IPS-15b (cell line): Measurements from ENCODE around the gene UBE2H.
"Not testable (repeated sequence)": the region's sequence is repeated elsewhere in the genome, so short reads cannot be mapped to it uniquely, and the experiment has no call there.

Experiments used
- H3K27me3 ChIP-seq: one replicate; pipeline ENCODE4 v1.6.1; 2013; ENCODE audit warnings: low read length; ENCODE audit not compliant: control insufficient read depth, insufficient read depth
- H3K36me3 ChIP-seq: one replicate; pipeline ENCODE4 v1.6.1; 2013; ENCODE audit warnings: low read length; ENCODE audit not compliant: control insufficient read depth, insufficient read depth
- H3K4me1 ChIP-seq: one replicate; pipeline ENCODE4 v1.6.1; 2013; ENCODE audit warnings: mild to moderate bottlenecking, low read length; ENCODE audit not compliant: control insufficient read depth, insufficient read depth
- H3K4me3 ChIP-seq: one replicate; pipeline ENCODE4 v1.5.1; 2013; ENCODE audit warnings: low read depth, low read length
- H3K9ac ChIP-seq: one replicate; pipeline ENCODE4 v1.6.1; 2013; ENCODE audit warnings: low read depth, mild to moderate bottlenecking, low read length
- H3K9me3 ChIP-seq: one replicate; pipeline ENCODE4 v1.6.1; 2013; ENCODE audit warnings: mild to moderate bottlenecking, low read length; ENCODE audit not compliant: control insufficient read depth, insufficient read depth

The UBE2H gene

GRCh38 chr7:129832282-129832681 is 120.5 kb downstream of the UBE2H start:
- Histone ChIP-seq H3K36me3 (no peaks in the 10 kb centered on the region), H3K9me3 (no peaks in the 10 kb centered on the region), H3K4me1 (peaks cover 27% of the 10 kb centered on the region), H3K9ac (no peak overlapping the region), H3K27me3 (no peaks in the 10 kb centered on the region), H3K4me3 (no peak overlapping the region)

DNA sequence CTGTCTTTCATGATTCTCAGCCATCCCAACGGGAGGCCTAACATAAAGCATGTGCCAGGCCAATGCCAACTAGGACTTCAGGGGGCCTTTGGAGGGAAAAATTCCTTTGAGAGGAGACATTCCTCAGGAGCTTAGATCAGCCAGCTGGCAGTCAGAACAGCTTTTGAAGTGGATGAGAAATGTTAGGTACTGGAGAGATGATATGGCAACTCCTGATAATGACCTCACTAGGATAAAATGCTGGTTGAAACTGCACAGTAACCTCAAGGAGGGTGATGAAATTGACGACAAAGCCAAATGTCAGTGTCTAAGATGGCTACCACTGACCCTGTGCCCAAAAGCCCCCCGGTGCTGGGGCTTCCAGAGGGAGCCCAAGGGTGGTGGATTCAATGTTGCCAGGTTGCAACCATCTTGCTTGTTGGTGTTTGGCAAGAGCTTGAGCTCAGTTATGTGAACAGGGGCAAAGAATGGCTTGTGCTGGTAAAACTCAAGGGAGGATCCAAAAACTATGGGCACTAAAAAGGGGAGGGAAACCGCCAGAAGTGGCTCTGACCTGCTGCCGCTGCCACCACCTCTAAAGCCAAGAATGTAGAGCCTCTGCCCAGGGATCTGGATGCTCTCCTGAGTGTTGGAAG is 121.2 kb downstream of the UBE2H start:
- H3K9ac ChIP-seq = no peak overlapping the region
- no peaks in the 10 kb centered on the region for H3K9me3 ChIP-seq
- no peaks in the 10 kb centered on the region for H3K27me3 ChIP-seq
- no peak overlapping the region for H3K4me3 ChIP-seq
- H3K36me3 ChIP-seq = no peaks in the 10 kb centered on the region
- peaks cover 22% of the 10 kb centered on the region for H3K4me1 ChIP-seq

GRCh38 chr7:129830949-129831348 is 121.8 kb downstream of the UBE2H start:
- H3K4me3 ChIP-seq = no peak overlapping the region
- H3K9me3 ChIP-seq = no peaks in the 10 kb centered on the region
- no peaks in the 10 kb centered on the region for H3K36me3 ChIP-seq
- peaks cover 17% of the 10 kb centered on the region for H3K4me1 ChIP-seq
- H3K9ac ChIP-seq = no peak overlapping the region
- H3K27me3 ChIP-seq = no peaks in the 10 kb centered on the region

DNA sequence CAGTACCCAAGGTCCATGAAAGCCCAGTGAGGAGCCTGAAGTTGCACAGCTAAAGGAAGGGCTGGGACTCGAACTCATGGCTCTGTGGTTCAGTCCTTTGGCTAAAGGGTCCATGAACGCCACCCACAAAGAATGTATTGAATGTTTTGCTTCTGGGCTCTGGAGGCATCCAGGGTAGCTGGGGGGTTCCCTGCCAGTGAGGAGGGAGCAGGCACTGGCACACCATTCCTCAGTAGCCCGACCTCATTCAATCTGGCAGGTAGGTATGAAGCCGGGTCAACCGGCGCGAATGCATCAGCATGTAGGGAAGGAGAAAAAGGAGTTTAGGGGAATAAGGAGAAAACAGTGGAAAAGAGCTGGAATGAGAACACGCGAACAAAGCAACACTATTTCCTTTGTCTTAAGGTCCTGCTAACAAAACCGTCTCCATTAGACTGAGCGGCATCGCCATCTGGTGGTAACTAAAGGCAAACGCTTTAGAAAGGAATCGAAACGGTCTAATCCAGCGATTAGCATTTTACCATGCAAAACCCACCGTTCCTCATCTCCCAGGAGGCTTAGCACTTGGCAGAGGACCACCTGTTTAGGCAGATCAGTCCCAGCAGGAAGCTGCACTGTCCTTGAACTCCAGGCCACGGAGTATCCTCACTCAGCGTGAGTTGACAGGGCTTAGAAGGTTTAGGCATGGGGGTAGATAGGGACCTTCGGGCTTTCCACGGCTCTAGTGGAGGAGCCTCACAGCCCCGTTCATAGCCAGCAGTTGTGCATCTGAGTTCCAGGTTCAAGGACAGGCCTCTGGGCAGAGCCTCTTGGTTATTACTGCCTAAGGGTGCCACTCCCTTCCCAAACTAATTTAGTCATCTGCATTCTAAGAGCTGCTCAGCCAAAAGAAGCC is 122.8 kb downstream of the UBE2H start:
- Histone ChIP-seq H3K9me3 (no peaks in the 10 kb centered on the region), H3K4me1 (peaks cover 7% of the 10 kb centered on the region), H3K9ac (no peak overlapping the region), H3K4me3 (peak overlapping the region; percentile 3), H3K36me3 (no peaks in the 10 kb centered on the region), H3K27me3 (no peaks in the 10 kb centered on the region)

DNA sequence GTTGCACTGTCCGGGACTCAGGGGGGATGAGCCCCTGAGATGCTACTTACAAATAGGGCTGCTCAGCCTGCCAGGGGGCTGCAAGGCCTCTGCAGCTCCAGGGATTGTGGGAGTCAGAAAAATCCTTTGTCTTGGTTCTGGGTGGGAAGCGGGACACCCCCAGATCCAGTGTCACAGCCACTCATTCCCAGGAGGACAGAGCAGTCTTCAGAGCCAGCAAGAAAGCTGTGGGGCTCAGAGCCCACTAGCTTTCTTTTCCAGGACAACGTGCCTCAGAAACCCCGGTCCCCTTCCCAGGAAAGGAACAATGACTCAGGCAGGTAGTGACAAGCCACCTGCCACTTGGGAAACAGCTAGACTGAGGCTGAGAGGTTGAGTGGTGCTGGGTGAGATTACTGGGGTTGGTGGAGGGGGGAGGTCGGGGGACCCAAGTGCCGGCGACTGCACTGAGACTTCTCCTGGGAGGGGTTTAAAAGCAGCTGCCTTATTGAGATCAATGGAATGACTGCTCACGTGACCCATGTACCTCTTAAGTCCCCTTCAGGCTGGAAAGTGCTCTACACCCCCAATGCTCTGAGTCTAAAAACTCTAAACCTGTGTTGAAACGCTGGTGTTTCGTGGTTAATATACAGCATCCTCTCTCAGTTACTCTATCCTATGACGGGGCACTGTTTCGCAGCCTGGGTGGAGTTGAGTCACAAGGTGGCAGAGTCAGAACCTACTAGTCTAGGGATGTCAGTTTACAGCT is 123.6 kb downstream of the UBE2H start:
- Histone ChIP-seq H3K9ac (no peak overlapping the region), H3K4me1 (peaks cover 7% of the 10 kb centered on the region), H3K9me3 (no peaks in the 10 kb centered on the region), H3K27me3 (no peaks in the 10 kb centered on the region), H3K36me3 (no peaks in the 10 kb centered on the region), H3K4me3 (no peak overlapping the region)

DNA sequence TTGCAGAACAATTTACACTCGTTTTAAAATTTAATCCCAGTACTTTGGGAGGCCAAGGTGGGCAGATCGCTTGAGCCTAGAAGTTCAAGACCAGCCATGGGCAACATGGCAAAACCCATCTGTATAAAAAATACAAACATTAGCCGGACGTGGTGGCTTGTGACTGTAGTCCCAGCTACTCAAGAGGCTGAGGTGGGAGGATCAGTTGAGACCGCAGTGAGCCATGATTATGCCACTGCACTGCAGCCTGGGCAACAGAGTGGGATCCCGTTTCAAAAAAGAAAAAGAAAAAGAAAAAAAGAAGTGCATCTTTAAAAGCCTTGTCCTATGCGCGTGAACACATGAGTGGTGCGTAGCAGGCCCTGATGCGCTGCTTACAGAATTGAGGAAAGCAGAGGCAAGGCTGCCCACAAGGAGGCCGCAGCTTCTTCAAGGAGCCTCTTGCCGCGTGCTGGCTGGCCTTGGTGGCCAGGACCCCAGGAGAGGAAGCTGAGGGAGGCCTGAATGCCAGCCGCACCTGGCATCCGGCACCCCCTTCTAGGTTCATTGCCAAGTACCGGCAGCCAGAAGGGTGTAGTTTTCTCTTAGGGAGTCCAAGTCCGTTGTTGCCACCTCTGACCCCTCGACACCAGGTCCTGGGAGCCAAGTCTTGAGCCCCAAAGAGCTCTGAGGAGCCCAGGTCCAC is 124.5 kb downstream of the UBE2H start:
- Histone ChIP-seq H3K9ac (no peak overlapping the region), H3K36me3 (no peaks in the 10 kb centered on the region), H3K27me3 (no peaks in the 10 kb centered on the region), H3K4me1 (peaks cover 5% of the 10 kb centered on the region), H3K4me3 (no peak overlapping the region), H3K9me3 (no peaks in the 10 kb centered on the region)

DNA sequence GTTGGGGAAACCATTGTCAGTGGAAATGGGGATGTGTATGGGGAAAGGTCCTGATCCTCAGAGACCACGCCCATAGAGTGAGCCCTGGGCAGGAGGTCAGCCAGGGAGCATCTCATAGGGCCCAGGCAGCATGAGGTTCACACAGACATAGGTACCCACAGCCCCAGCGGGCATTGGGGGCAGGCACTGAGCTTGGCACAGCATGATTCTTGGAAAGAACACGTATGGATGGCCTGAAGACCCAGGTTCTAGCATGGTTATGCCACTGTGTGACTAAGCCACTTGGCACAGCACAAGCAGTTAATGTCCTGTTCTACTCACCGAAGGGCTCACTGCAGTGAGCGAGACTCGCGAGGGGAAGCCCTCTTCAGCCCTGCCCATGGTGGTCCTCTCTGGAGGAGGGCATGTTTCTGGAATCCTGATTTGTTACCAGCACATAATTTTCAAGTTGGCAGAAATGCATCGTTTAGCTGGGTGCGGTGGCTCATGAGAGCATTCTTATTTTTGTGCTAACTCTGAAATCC is 125.2 kb downstream of the UBE2H start:
- Histone ChIP-seq H3K4me3 (no peak overlapping the region), H3K9ac (no peak overlapping the region), H3K4me1 (peaks cover 5% of the 10 kb centered on the region), H3K36me3 (no peaks in the 10 kb centered on the region), H3K27me3 (no peaks in the 10 kb centered on the region), H3K9me3 (no peaks in the 10 kb centered on the region)

DNA sequence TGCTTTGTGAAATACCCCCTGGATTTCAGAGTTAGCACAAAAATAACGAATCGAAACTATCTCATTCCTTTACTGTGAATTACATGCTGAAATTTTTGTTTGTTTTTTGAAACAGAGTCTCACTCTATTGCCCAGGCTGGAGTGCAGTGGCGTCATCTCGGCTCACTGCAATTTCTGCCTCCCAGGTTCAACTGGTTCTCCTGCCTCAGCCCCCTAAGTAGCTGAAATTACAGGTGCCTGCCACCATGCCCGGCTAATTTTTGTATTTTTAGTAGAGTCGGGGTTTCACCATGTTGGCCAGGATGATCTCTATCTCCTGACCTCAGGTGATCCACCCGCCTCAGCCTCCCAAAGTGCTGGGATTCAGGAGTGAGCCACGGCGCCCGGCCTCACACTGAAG is 125.9 kb downstream of the UBE2H start:
- H3K4me1 ChIP-seq, H3K36me3 ChIP-seq, H3K27me3 ChIP-seq, H3K4me3 ChIP-seq, H3K9ac ChIP-seq, H3K9me3 ChIP-seq: not testable (repeated sequence)

GRCh38 chr7:129825209-129825970 is 127.4 kb downstream of the UBE2H start:
- Histone ChIP-seq H3K9ac (peak overlapping the region; percentile 56), H3K4me3 (peak overlapping the region; percentile 72), H3K4me1 (peaks cover 5% of the 10 kb centered on the region), H3K27me3 (no peaks in the 10 kb centered on the region), H3K9me3 (no peaks in the 10 kb centered on the region), H3K36me3 (no peaks in the 10 kb centered on the region)

- Histone ChIP-seq H3K27me3 (no peaks in the 10 kb centered on the region), H3K9me3 (no peaks in the 10 kb centered on the region), H3K36me3 (no peaks in the 10 kb centered on the region), H3K4me1 (peaks cover 2% of the 10 kb centered on the region), H3K9ac (peak overlapping the region; percentile 54), H3K4me3 (peak overlapping the region; percentile 72)
Observed at GRCh38 chr7:129824291-129825208, 128.2 kb downstream of the UBE2H start.
